Vagina (tissue), 2 donors: ENCODE results near the gene INSC. TPM values are rescaled to one million over a fixed set of nuclear protein-coding genes. Genes with fewer than 3 reads are reported as not detected.

Experiments used
- DNase-seq, 2 donors: peaks; one replicate each; pipeline ENCODE4 v3.0.0-alpha.2; 2017; ENCODE audit errors: extremely low spot score in 2 of 2
- H3K27ac ChIP-seq: fragments of 200-600 bp; sonication (generic); one replicate; pipeline ENCODE4 v1.5.1; 2019
- H3K27me3 ChIP-seq: fragments of 200-600 bp; sonication (generic); one replicate; pipeline ENCODE4 v1.5.1; 2019
- H3K36me3 ChIP-seq, 2 donors: fragments of 200-600 bp; sonication (generic); one replicate each; pipeline ENCODE4 v1.5.1; 2017 to 2019
- H3K4me1 ChIP-seq: fragments of 200-600 bp; sonication (generic); one replicate; pipeline ENCODE4 v1.5.1; 2019
- H3K4me3 ChIP-seq, 2 donors: fragments of 200-600 bp; sonication (generic); 1 replicate in 1 of 2; 2 replicates in 1 of 2; pipeline ENCODE4 v1.5.1; 2016 to 2019
- H3K9me3 ChIP-seq: fragments of 200-600 bp; sonication (generic); one replicate; pipeline ENCODE4 v1.5.1; 2019
- CTCF ChIP-seq, 3 experiments: fragments of 450-650 bp in 2 of 3; fragments of 200-600 bp in 1 of 3; sonication (generic) in 1 of 3; IDR thresholded peaks; one replicate each; pipeline ENCODE4 v1.5.1; 2017 to 2019; ENCODE audit warnings: antibody characterized with exemption in 3 of 3, mild to moderate bottlenecking in 2 of 3, moderate library complexity in 2 of 3
- POLR2A ChIP-seq, 2 donors: fragments of 450-650 bp; IDR thresholded peaks; one replicate each; pipeline ENCODE4 v1.6.1; 2017; ENCODE audit warnings: antibody characterized with exemption in 2 of 2, mild to moderate bottlenecking in 2 of 2, moderate library complexity in 2 of 2
- POLR2AphosphoS5 ChIP-seq, 2 donors: sonication (generic); formaldehyde crosslinking; IDR thresholded peaks; one replicate each; pipeline ENCODE4 v1.9.0; 2017; ENCODE audit warnings: antibody characterized with exemption in 2 of 2, mild to moderate bottlenecking in 2 of 2, low read depth in 1 of 2; ENCODE audit not compliant: insufficient read depth in 1 of 2
- intact Hi-C: fragments of 100-400 bp; cut with DNase I; formaldehyde crosslinking; loops from one replicate; pipeline ENCODE4 v1.15.1; 2023
- total RNA-seq: library from RNA; depleted of rRNA; stranded (reverse); fragments of >200 nt; gene quantifications from one replicate; pipeline ENCODE4 v1.2.3, GENCODE V29; 2016

Gene INSC
- total RNA-seq, 1 donor from 2014 or later = 3.2 TPM

- no peak for TF ChIP-seq CTCF (IDR thresholded peaks at IDR 0.05)
- no peak for TF ChIP-seq POLR2A (IDR thresholded peaks at IDR 0.05)
- no peak for TF ChIP-seq POLR2AphosphoS5 (IDR thresholded peaks at IDR 0.05; ENCODE audit: insufficient read depth in 1 of 2, low read depth in 1 of 2)
- no peak overlapping the region for H3K4me3 ChIP-seq
- no peaks in the 10 kb centered on the region for H3K36me3 ChIP-seq
- H3K27me3 ChIP-seq = no peaks in the 10 kb centered on the region
- intact Hi-C loops = loop anchor here (5.0 kb wide), 1 partner anchor 104 kb away; no protein-coding TSS in a partner anchor
- H3K9me3 ChIP-seq = no peaks in the 10 kb centered on the region
- H3K4me1 ChIP-seq = no peaks in the 10 kb centered on the region
- DNase-seq = peak in 1 of 2 donors; percentile 83
- no peak overlapping the region for H3K27ac ChIP-seq
Measured at GRCh38 chr11:15206791-15207190, 92.1 kb downstream of the INSC start.

- Histone ChIP-seq H3K36me3 (no peaks in the 10 kb centered on the region), H3K27me3 (no peaks in the 10 kb centered on the region), H3K4me3 (no peak overlapping the region), H3K9me3 (no peaks in the 10 kb centered on the region), H3K4me1 (no peaks in the 10 kb centered on the region), H3K27ac (no peak overlapping the region)
- DNase-seq = peak in 1 of 2 donors; percentile 86
- peak; percentile 53 to 73 (median 65) for TF ChIP-seq CTCF (IDR thresholded peaks at IDR 0.05)
- TF ChIP-seq POLR2A (IDR thresholded peaks at IDR 0.05) = no peak
- intact Hi-C loops = loop anchor here (5.0 kb wide), 1 partner anchor 106 kb away; no protein-coding TSS in a partner anchor
Measured at GRCh38 chr11:15208378-15209222, 93.9 kb downstream of the INSC start.

- no peak for TF ChIP-seq CTCF (IDR thresholded peaks at IDR 0.05)
- no peak for TF ChIP-seq POLR2A (IDR thresholded peaks at IDR 0.05)
- H3K4me3 ChIP-seq = no peak overlapping the region
- intact Hi-C loops = no loop called here
- H3K27me3 ChIP-seq = no peaks in the 10 kb centered on the region
- no peak for DNase-seq
- H3K27ac ChIP-seq = no peak overlapping the region
- no peaks in the 10 kb centered on the region for H3K4me1 ChIP-seq
- H3K9me3 ChIP-seq = no peaks in the 10 kb centered on the region
- no peaks in the 10 kb centered on the region for H3K36me3 ChIP-seq
Measured at GRCh38 chr11:15212876-15213275, 98.2 kb downstream of the INSC start.

- Histone ChIP-seq H3K4me3 (no peak overlapping the region), H3K27ac (no peak overlapping the region), H3K4me1 (no peaks in the 10 kb centered on the region), H3K9me3 (no peaks in the 10 kb centered on the region), H3K27me3 (no peaks in the 10 kb centered on the region), H3K36me3 (no peaks in the 10 kb centered on the region)
- TF ChIP-seq POLR2A (IDR thresholded peaks at IDR 0.05) (no peak), CTCF (IDR thresholded peaks at IDR 0.05) (no peak), POLR2AphosphoS5 (IDR thresholded peaks at IDR 0.05; ENCODE audit: insufficient read depth in 1 of 2, low read depth in 1 of 2) (no peak)
- no peak for DNase-seq
- intact Hi-C loops = no loop called here
Measured at GRCh38 chr11:15213471-15214231, 98.9 kb downstream of the INSC start.

GRCh38 chr11:15215005-15215404 is 100.3 kb downstream of the INSC start:
- Histone ChIP-seq H3K9me3 (no peaks in the 10 kb centered on the region), H3K27me3 (no peaks in the 10 kb centered on the region), H3K27ac (no peak overlapping the region), H3K36me3 (no peaks in the 10 kb centered on the region), H3K4me3 (no peak overlapping the region), H3K4me1 (no peaks in the 10 kb centered on the region)
- TF ChIP-seq POLR2AphosphoS5 (IDR thresholded peaks at IDR 0.05; ENCODE audit: insufficient read depth in 1 of 2, low read depth in 1 of 2) (no peak), POLR2A (IDR thresholded peaks at IDR 0.05) (no peak), CTCF (IDR thresholded peaks at IDR 0.05) (no peak)
- DNase-seq = no peak
- intact Hi-C loops = no loop called here
